Measurements from ENCODE around the gene GGA3.

GRCh38 chr17:75188614-75189013 is 72.8 kb downstream of the GGA3 start:
- TF ChIP-seq, protein P1, sequence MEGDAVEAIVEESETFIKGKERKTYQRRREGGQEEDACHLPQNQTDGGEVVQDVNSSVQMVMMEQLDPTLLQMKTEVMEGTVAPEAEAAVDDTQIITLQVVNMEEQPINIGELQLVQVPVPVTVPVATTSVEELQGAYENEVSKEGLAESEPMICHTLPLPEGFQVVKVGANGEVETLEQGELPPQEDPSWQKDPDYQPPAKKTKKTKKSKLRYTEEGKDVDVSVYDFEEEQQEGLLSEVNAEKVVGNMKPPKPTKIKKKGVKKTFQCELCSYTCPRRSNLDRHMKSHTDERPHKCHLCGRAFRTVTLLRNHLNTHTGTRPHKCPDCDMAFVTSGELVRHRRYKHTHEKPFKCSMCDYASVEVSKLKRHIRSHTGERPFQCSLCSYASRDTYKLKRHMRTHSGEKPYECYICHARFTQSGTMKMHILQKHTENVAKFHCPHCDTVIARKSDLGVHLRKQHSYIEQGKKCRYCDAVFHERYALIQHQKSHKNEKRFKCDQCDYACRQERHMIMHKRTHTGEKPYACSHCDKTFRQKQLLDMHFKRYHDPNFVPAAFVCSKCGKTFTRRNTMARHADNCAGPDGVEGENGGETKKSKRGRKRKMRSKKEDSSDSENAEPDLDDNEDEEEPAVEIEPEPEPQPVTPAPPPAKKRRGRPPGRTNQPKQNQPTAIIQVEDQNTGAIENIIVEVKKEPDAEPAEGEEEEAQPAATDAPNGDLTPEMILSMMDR (IDR thresholded peaks at IDR 0.05 in 4 of 5, conservative IDR thresholded peaks at IDR 0.05 in 1 of 5): no peak
- no peak for TF ChIP-seq POLR2A (IDR thresholded peaks at IDR 0.05)
